Measurements from ENCODE around the gene TST. TPM values are rescaled to one million over a fixed set of nuclear protein-coding genes. Genes with fewer than 3 reads are reported as not detected.
A peak's percentile ranks its signal among the peaks of the same experiment; 100 is the strongest.
"Not testable (repeated sequence)": the region's sequence is repeated elsewhere in the genome, so short reads cannot be mapped to it uniquely, and the experiment has no call there.

TST gene
- total and polyA plus RNA-seq, 9 of the 15 experiments (the other 6 are each of a cell fraction or from before 2014, with no cell fraction given) = 1.4 to 26.9 (median 12.4) TPM

DNA sequence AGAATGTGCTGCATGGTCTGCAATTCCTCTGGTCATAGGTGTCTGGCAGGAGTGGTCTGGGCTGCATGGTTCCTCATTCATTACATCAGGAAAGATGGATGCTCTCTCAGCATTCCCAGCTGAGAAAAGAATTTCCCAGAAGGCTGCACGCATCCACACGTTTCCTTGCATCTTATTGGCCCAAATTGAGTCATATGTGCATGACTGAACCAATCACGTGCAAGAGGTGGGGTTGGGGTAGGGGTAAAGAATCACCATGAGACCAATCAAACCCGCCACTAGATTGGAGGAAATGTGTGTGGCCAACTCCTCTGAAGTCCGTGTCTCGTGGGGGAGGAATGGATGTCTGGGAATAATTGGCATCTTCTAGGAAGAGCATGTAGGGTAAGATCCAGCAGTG is 28.8 kb downstream of the TST start (continued):
- TF ChIP-seq, protein P1, sequence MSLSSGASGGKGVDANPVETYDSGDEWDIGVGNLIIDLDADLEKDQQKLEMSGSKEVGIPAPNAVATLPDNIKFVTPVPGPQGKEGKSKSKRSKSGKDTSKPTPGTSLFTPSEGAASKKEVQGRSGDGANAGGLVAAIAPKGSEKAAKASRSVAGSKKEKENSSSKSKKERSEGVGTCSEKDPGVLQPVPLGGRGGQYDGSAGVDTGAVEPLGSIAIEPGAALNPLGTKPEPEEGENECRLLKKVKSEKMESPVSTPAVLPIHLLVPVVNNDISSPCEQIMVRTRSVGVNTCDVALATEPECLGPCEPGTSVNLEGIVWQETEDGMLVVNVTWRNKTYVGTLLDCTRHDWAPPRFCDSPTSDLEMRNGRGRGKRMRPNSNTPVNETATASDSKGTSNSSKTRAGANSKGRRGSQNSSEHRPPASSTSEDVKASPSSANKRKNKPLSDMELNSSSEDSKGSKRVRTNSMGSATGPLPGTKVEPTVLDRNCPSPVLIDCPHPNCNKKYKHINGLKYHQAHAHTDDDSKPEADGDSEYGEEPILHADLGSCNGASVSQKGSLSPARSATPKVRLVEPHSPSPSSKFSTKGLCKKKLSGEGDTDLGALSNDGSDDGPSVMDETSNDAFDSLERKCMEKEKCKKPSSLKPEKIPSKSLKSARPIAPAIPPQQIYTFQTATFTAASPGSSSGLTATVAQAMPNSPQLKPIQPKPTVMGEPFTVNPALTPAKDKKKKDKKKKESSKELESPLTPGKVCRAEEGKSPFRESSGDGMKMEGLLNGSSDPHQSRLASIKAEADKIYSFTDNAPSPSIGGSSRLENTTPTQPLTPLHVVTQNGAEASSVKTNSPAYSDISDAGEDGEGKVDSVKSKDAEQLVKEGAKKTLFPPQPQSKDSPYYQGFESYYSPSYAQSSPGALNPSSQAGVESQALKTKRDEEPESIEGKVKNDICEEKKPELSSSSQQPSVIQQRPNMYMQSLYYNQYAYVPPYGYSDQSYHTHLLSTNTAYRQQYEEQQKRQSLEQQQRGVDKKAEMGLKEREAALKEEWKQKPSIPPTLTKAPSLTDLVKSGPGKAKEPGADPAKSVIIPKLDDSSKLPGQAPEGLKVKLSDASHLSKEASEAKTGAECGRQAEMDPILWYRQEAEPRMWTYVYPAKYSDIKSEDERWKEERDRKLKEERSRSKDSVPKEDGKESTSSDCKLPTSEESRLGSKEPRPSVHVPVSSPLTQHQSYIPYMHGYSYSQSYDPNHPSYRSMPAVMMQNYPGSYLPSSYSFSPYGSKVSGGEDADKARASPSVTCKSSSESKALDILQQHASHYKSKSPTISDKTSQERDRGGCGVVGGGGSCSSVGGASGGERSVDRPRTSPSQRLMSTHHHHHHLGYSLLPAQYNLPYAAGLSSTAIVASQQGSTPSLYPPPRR (CRISPR knock-in tag; IDR thresholded peaks at IDR 0.05; ENCODE audit: borderline replicate concordance) = no peak
- TF ChIP-seq ETV6 (IDR thresholded peaks at IDR 0.05; ENCODE audit: borderline replicate concordance in 1 of 2, low read depth in 2 of 2, low read length in 1 of 2) (no peak), ETV6 (CRISPR knock-in tag; IDR thresholded peaks at IDR 0.05; ENCODE audit: borderline replicate concordance) (no peak), ZNF644 (tag; IDR thresholded peaks at IDR 0.05; ENCODE audit: low read depth) (no peak)
- TF ChIP-seq, protein P2, sequence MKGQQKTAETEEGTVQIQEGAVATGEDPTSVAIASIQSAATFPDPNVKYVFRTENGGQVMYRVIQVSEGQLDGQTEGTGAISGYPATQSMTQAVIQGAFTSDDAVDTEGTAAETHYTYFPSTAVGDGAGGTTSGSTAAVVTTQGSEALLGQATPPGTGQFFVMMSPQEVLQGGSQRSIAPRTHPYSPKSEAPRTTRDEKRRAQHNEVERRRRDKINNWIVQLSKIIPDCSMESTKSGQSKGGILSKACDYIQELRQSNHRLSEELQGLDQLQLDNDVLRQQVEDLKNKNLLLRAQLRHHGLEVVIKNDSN (CRISPR knock-in tag; IDR thresholded peaks at IDR 0.05) = 0 out of 2 replicates have a peak, but pooled peaks have one; percentile 33

DNA sequence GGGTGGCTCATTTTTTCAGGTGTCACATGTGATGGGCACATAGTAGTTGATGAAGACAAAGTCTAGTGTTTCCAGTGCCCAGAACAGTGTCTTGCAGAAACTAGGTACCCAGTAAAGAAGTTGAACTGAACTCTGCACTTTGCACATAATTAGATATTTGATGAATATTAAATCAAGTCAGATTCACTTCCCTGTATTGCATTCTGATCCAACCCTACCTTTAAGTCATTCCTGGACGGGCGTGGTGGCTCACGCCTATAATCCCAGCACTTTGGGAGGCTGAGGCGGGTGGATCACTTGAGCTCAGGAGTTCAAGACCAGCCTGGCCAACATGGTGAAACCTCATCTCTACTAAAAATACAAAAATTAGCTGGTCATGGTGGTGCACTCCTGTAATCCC is 30.2 kb downstream of the TST start:
- ATAC-seq; H3K4me1 ChIP-seq (replicated peaks in 1 of 2; ENCODE audit: control insufficient read depth in 2 of 2, insufficient read depth in 2 of 2, low read length in 2 of 2); H3K9ac ChIP-seq (ENCODE audit: insufficient read depth in 1 of 2, low read depth in 2 of 2, low read length in 2 of 2); BruUV-seq (replicated peaks); H3K79me2 ChIP-seq (ENCODE audit: control insufficient read depth, insufficient read depth, low read length); H3K4me3 ChIP-seq; H2AFZ ChIP-seq (ENCODE audit: low read depth, low read length); H4K20me1 ChIP-seq (replicated peaks; ENCODE audit: control insufficient read depth, insufficient read depth, low read length); in situ Hi-C loops (cut with MboI); H3K27ac ChIP-seq (ENCODE audit: extremely low read depth, low read depth, low read length); H3K9me1 ChIP-seq (ENCODE audit: control insufficient read depth, insufficient read depth, low read length); FAIRE-seq; H3K4me2 ChIP-seq (ENCODE audit: insufficient read depth, low read length); DNase-seq (ENCODE audit: extremely low read depth in 1 of 4, low spot score in 3 of 4); H3K36me3 ChIP-seq (ENCODE audit: control insufficient read depth, insufficient read depth, low read length): not testable (repeated sequence)
- WGBS (ENCODE audit: insufficient coverage, low coverage, missing lambda C conversion rate) = 62% methylated on average over 4 of the region's 4 CpGs
- H3K9me3 ChIP-seq (replicated peaks; ENCODE audit: control insufficient read depth, insufficient read depth, low read depth, low read length) = peaks cover 11% of the 10 kb centered on the region
- ChIA-PET CTCF (ENCODE audit: low intra/inter-chr PET ratio) (interaction anchor here (0.6 kb wide), 1 partner anchor 1226 kb away, joined by 3 read pairs; no protein-coding TSS in a partner anchor), POLR2A (interaction anchor here (1.4 kb wide), 1 partner anchor 11 kb away, joined by 3 read pairs; no protein-coding TSS in a partner anchor)
- intact Hi-C loops (cut with micrococcal nuclease) = loop anchor here (5.0 kb wide), 1 partner anchor 53 kb away; no protein-coding TSS in a partner anchor
- H3K27me3 ChIP-seq (ENCODE audit: control insufficient read depth in 2 of 2, insufficient read depth in 2 of 2, low read length in 2 of 2) = peaks cover 4 to 12% of the 10 kb centered on the region in 2 experiments; a peak in 4 of 5 replicates

Measured in K562 (cell line).